GM19463 (cell line): Measurements from ENCODE around the gene ATG4C.
A peak's percentile ranks its signal among the peaks of the same experiment; 100 is the strongest.
"Not testable (repeated sequence)": the region's sequence is repeated elsewhere in the genome, so short reads cannot be mapped to it uniquely, and the experiment has no call there.

ENCODE experiments used
- ATAC-seq: cut with Tn5 transposase; IDR thresholded peaks from one replicate; pipeline ENCODE4 v1.9.1; 2021; ENCODE audit warnings: mild to moderate bottlenecking, moderate library complexity; ENCODE audit not compliant: unreplicated experiment

ATG4C gene

GRCh38 chr1:62783736-62784508 is at the start of gene ATG4C:
ATG4C (plus strand) TSS chr1:62784132; CDS start chr1:62803787, 19,655 bp downstream.
- ATAC-seq, result peak; percentile 95

GRCh38 chr1:62735491-62736171 is 48.3 kb upstream of the ATG4C start:
- ATAC-seq, result no peak

GRCh38 chr1:62740701-62741100 is 43.2 kb upstream of the ATG4C start:
- ATAC-seq, result not testable (repeated sequence)

- ATAC-seq, result no peak
Observed at GRCh38 chr1:62744611-62745577, 39.0 kb upstream of the ATG4C start.

- ATAC-seq, result no peak
Observed at GRCh38 chr1:62746086-62746808, 37.7 kb upstream of the ATG4C start.

GRCh38 chr1:62746809-62747138 is 37.2 kb upstream of the ATG4C start:
- no peak for ATAC-seq

GRCh38 chr1:62753031-62753965 is 30.6 kb upstream of the ATG4C start:
- ATAC-seq, result no peak

- not testable (repeated sequence) for ATAC-seq
Observed at GRCh38 chr1:62754938-62755337, 29.0 kb upstream of the ATG4C start.

- ATAC-seq, result not testable (repeated sequence)
Observed at GRCh38 chr1:62756255-62756884, 27.6 kb upstream of the ATG4C start.

GRCh38 chr1:62759232-62759875 is 24.6 kb upstream of the ATG4C start:
- ATAC-seq, result not testable (repeated sequence)

- ATAC-seq, result not testable (repeated sequence)
Observed at GRCh38 chr1:62760021-62760782, 23.7 kb upstream of the ATG4C start.

- ATAC-seq, result not testable (repeated sequence)
Observed at GRCh38 chr1:62761223-62761870, 22.6 kb upstream of the ATG4C start.

GRCh38 chr1:62762027-62762426 is 21.9 kb upstream of the ATG4C start:
- not testable (repeated sequence) for ATAC-seq

- no peak for ATAC-seq
Observed at GRCh38 chr1:62765981-62766380, 18.0 kb upstream of the ATG4C start.

GRCh38 chr1:62768551-62768950 is 15.4 kb upstream of the ATG4C start:
- not testable (repeated sequence) for ATAC-seq

- no peak for ATAC-seq
Observed at GRCh38 chr1:62772607-62773295, 11.2 kb upstream of the ATG4C start.

- no peak for ATAC-seq
Observed at GRCh38 chr1:62774006-62774405, 9.9 kb upstream of the ATG4C start.
